Measurements from ENCODE around the gene TSR3.
"Not testable (repeated sequence)": the region's sequence is repeated elsewhere in the genome, so short reads cannot be mapped to it uniquely, and the experiment has no call there.

TSR3 gene

DNA sequence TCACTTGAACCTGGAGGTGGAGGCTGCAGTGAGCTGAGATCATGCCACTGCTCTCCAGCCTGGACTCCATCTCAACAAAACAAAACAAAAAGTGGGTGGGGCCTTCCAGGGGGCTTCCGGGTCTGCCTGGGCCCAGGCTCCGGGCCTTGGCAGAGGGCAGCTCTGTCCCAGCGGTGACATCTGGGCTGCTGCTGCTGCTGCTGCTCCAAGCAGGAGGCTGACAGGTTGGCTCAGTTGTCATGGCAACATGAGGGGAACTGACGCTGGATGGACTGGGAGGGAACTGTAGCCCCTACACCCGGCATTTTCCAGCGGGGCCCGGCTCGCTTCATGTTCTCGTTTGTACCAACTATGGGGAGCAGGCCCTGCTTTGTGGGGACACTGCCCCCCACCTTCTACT lies 14.2 kb downstream of the TSR3 start:
- DNase-seq (ENCODE audit: low spot score), result no peak

GRCh38 chr16:1336619-1337018 lies 15.1 kb downstream of the TSR3 start:
- no peak for DNase-seq (ENCODE audit: low spot score)

DNA sequence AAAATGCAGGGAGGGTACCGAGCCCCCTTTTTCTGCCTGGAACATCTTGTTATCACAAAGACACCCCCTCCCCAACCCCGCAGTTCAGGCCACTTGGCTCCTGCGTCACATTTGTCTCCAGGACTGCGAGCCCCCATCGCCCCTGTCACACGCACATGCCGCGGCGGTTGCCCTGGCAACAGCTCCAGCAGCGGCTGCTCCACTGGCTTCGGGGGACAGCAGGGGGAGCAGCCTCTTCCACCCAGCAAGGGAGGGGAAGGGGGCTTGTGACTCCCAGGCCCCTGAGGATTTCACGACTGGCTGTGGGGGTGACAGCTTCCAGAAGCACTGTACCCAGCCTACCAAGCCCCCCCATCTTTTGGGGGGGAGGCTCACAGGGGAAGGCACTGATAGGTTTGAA lies 15.7 kb downstream of the TSR3 start:
- no peak for DNase-seq (ENCODE audit: low spot score)

DNA sequence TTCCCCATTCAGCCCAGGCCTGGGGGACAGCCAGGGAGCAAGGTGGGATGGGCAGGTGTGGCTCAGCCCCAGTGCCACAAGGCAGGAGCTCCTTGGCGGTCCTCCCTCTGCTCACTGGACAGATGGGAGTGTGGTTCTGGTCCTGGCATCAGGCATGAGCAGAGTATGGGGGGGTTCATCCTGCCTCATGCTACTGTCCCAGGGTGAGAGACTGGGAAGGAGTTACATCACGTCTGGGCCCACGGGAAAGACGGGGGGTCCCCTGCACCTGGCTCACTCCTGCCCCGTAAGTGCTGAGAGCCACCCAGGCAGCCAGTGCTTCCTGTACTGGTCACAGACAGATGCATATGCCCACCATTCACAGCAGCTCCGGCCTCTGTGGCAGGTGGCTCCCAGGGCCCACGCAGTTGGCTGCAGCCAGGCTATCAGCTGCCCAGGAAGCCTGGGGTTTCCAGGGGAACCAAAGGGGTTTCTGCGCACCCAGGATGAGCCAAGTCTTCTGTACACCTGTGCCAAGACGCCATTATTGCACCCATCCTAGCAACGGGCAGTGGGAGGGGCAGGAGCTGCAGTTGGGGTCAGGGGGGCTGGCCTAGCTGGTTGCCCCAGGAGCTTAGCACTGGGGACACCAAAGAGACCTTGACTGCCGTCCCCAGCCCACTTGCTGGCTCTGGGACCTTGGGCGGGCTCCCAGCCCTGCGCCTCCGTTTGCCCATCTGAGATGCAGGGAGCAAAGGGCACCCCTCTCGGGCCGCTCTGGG lies 16.3 kb downstream of the TSR3 start:
- no peak for DNase-seq (ENCODE audit: low spot score)

DNA sequence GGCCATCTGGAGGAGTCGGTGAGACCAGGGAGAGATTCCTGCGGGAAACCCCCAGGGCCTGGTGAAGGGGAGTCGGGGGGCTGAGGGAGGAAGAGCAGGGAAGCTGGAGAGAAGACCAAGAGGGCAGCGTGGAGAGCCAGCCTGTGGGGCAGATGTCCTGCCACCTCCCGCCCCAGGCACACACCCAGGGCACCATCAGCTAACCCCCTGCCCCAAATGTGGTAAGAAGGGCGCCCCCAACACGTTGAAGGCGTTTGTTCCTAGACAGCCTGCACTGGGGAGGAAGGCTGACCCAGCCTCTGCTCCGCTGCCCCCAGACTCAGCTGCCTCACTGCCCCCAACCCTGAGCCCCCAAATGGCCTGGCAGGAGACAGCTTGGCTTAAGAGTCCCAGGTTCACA lies 16.9 kb downstream of the TSR3 start:
- no peak for DNase-seq (ENCODE audit: low spot score)

DNA sequence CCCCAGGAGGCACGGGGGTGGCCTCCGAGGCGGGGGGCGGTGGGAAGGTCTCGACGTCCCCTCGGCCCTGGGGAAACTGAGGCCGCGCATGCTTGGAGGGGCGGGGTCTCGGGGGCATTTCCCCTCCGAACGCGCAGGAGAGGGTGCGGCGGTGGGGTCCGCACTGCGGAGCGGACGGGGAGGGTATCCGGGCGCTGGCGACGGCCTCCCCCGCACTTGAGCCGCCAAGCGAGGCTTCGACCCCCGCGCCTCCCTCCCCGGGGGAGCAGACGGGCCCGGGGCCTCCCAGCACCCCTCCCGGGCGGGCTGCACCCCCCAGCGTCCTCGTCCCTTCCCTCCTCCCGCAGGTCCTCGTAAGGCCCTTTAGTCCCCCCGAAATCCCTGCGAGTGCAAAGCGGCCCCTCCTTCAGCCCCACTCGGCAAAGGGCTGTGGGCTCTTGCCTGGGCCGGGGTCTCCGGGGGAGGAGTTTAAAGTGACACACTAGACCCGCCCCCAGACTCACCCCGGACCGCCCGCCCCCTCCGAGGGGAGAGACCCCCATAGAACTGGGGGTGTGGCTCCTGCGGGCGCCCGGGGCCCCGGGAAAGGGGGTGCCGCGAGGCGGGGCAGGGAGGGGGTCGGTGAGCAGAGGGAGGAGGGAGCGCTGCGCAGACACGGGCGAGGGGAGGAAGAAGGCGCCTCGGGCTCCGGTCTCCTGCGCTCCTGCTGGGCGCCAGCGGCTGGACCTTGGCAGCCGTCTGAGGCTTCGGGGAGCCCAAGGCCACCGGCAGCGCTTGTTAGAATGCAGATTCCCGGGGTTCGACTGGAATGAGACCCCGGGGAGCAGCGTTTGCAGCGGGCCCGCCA lies 17.6 kb downstream of the TSR3 start:
- no peak for DNase-seq (ENCODE audit: low spot score)

GRCh38 chr16:1333149-1333812 lies 18.4 kb downstream of the TSR3 start, which contains the start of gene BAIAP3:
Gene BAIAP3, plus strand, starts transcription at chr16:1333645. Its CDS starts 4,905 bp downstream, at chr16:1338550.
- no peak for DNase-seq (ENCODE audit: low spot score)

DNA sequence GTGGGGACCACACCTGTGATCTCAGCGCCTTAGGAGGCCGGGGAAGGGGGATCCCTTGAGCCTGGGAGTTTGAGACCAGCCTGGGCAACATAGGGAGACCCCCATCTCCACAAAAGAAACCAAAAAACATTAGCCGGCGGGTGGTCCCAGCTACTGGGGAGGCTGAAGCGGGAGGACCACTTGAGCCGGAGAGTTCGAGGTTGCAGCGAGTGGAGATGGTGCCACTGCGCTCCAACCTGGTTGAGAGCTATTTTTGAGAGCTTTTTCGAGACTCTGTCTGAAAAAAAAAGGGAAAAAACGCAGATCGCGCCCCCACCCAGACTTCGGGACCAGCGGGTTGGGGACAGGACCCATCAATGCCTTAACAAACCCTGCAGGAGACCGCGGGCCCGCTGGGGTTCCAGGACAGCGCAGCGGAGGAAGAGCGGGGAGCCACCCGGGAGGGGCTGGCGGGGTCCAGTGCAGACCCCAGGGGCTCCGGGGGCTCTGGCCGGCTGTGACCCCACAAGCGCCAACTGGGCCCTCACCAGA lies 19.0 kb downstream of the TSR3 start:
- no peak for DNase-seq (ENCODE audit: low spot score)

DNA sequence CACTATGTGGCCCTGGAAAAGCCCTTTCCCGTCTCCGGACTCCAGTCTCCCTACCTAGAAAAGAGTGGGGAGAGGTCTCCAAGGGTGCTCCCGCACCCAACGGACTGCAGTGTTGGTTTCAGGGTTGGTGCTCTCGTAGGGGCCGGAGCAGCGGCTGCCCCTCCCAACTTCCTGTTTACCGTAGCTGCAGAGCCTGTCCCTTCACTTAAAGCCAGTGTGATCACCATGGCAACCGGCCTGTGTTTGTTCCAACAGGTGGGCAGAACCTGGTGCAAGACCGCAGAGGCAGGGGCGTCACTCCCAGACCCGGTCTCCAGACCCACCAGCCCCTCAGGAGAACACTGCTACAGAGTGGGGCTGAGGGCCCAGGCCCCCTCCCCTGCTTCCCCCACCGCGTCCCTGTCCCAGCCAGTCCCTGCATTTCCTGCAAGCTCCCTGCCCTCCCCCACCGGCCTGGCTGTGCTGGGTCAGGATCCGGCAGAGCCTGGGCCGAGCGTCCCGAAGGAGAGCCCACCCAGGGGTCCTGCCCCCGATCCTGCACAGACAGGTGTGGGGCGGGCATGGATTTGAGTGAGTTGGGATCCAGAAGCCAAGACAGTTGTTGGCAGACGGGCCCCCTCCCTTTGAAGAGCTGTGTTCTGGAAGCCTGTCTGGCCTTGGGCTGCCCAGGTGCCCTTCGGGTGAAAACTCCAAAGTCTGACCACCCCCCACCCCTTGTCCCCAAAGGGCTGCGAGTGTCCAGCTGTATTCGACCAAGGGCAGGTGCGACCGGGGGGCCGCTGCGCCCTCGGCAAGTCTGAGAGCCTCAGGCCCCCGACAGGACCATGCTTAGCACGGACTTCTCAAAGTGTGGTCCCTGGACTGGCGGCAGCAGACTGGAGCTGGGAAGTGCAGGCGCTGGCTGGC lies 19.7 kb downstream of the TSR3 start:
- no peak for DNase-seq (ENCODE audit: low spot score)

- no peak for DNase-seq (ENCODE audit: low spot score)
Measured at GRCh38 chr16:1330931-1331711, 20.6 kb downstream of the TSR3 start.

GRCh38 chr16:1330260-1330914 lies 21.3 kb downstream of the TSR3 start:
- DNase-seq (ENCODE audit: low spot score), result no peak

GRCh38 chr16:1328961-1329360 lies 22.7 kb downstream of the TSR3 start:
- not testable (repeated sequence) for DNase-seq (ENCODE audit: low spot score)

GRCh38 chr16:1328136-1328535 lies 23.5 kb downstream of the TSR3 start:
- not testable (repeated sequence) for DNase-seq (ENCODE audit: low spot score)

DNA sequence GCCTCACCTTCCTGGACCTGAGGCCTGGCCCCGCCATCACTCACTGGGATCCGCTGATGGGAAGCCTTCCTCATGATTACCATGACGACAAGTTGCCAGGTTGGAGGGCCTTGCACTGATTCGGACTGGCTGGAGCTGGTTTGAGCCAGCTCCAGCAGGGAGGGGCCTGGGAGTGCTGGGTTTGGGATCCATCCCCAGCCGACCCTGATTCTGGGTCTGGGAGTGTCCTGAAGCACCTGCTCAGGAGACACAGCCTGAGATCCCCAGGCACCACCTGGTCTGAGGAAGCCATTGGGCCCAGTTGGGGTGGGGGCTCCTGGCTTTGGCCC lies 24.1 kb downstream of the TSR3 start:
- DNase-seq (ENCODE audit: low spot score), result no peak

GRCh38 chr16:1326946-1327618 lies 24.6 kb downstream of the TSR3 start:
- no peak for DNase-seq (ENCODE audit: low spot score)

GRCh38 chr16:1326391-1326790 lies 25.3 kb downstream of the TSR3 start:
- DNase-seq (ENCODE audit: low spot score), result no peak

DNA sequence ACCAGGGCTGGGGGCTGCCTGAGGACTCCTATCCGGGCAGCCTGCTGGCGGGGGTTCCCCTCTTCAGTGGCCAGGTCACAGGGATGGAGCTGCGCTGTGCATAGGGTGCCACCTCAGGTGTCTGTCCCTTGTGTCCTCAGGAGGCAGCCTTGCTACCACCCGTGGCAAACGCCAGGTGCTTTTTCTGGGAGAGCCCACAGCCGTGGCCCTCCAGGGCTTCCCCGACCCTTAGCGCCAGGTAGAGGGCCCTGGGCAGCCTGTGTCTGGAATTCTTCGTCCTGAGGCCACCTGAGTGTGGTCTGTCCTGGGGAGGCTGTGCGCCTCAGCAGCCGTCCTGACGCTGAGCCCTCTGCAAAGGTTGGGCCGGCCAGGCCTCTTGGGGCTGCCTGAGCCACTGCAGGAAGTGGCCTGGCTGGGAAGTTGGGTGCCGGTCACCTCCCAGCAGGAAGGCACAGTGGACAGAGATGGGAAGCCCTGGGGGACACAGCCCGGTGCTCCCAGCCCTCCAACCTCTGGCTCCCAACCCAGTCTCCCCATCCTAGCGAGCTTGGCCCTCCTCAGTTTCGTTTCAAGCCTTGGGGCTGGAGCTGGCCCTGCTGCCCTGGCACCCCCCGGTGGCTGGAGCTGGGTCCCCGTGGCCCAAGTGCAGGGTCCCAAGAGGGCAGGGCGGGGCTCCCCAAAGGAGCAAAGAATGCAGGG lies 25.9 kb downstream of the TSR3 start:
- no peak for DNase-seq (ENCODE audit: low spot score)

GRCh38 chr16:1325261-1325660 lies 26.4 kb downstream of the TSR3 start:
- DNase-seq (ENCODE audit: low spot score), result no peak

DNA sequence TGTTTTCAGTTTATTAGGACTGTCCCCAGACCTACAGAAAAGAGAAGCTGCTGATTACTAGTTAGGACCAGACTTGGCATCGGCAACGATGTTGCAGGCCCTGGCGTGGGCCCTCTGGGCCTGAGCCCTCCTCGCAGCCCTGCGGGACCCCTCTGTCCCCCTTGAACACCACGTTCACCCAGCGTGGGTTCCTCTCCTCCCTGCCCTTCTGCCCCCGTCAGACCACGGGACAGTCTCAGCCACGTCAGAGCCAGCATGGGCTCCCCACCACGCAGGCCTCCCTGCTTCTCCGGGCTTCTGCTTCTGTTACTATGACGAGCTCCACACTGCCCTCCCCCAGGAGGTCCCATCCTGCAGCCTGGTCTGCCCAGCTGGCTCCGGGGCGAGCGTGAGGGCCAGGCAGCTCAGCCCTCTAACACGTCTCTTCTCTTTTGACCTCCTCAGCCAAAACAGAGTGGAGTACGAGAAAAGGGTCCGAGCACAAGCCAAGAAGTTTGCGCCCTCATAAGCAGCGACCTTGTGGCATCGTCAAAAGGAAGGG lies 27.3 kb downstream of the TSR3 start:
- DNase-seq (ENCODE audit: low spot score), result no peak
